Cerebellar nuclear complex (tissue), 1 donor: Measurements from ENCODE around the gene RRP8.
A peak's percentile ranks its signal among the peaks of the same experiment; 100 is the strongest.

Source experiments
- DNase-seq, 2 experiments: peaks; one replicate each; lab custom pipeline; 2025; lab: John Stamatoyannopoulos, UW

The RRP8 gene

GRCh38 chr11:6603287-6604080, at the start of gene RRP8, which contains the start of gene ILK:
Gene RRP8 (minus strand): TSS chr11:6603616. CDS start chr11:6603502, 114 bp downstream.
Gene ILK (plus strand): TSS chr11:6603774. CDS start chr11:6604272, 498 bp downstream.
- peak; percentile 12 to 72 for DNase-seq

GRCh38 chr11:6653097-6653496, 49.7 kb upstream of the RRP8 start:
- DNase-seq = no peak

- no peak for DNase-seq
Measured at GRCh38 chr11:6652182-6652581, 48.8 kb upstream of the RRP8 start.

- DNase-seq = no peak
Measured at GRCh38 chr11:6650980-6651379, 47.6 kb upstream of the RRP8 start.

GRCh38 chr11:6650104-6650503, 46.7 kb upstream of the RRP8 start:
- no peak for DNase-seq

GRCh38 chr11:6648501-6648900, 45.1 kb upstream of the RRP8 start:
- DNase-seq = no peak

- no peak for DNase-seq
Measured at GRCh38 chr11:6647836-6648235, 44.4 kb upstream of the RRP8 start.

- DNase-seq = no peak
Measured at GRCh38 chr11:6646918-6647679, 43.7 kb upstream of the RRP8 start.

GRCh38 chr11:6646576-6646917, 43.1 kb upstream of the RRP8 start:
- no peak for DNase-seq

GRCh38 chr11:6646071-6646470, 42.7 kb upstream of the RRP8 start:
- DNase-seq = no peak

- no peak for DNase-seq
Measured at GRCh38 chr11:6642957-6643356, 39.5 kb upstream of the RRP8 start.

GRCh38 chr11:6640985-6641701, 37.7 kb upstream of the RRP8 start:
- no peak for DNase-seq

GRCh38 chr11:6640036-6640984, 36.9 kb upstream of the RRP8 start:
- no peak for DNase-seq

- no peak for DNase-seq
Measured at GRCh38 chr11:6638429-6638828, 35.0 kb upstream of the RRP8 start.

GRCh38 chr11:6637871-6638270, 34.5 kb upstream of the RRP8 start:
- no peak for DNase-seq

- DNase-seq = no peak
Measured at GRCh38 chr11:6636480-6636879, 33.1 kb upstream of the RRP8 start.

GRCh38 chr11:6635082-6635932, 31.9 kb upstream of the RRP8 start:
- no peak for DNase-seq

- DNase-seq = no peak
Measured at GRCh38 chr11:6634534-6634933, 31.1 kb upstream of the RRP8 start.

GRCh38 chr11:6633422-6634408, 30.3 kb upstream of the RRP8 start:
- no peak for DNase-seq
